Skeletal muscle tissue (tissue), 4 donors: ENCODE measurements around the gene TIPARP. TPM values are rescaled to one million over a fixed set of nuclear protein-coding genes. Genes with fewer than 3 reads are reported as not detected.
A peak's percentile ranks its signal among the peaks of the same experiment; 100 is the strongest.

Experiments
- H3K27ac ChIP-seq: one replicate; pipeline ENCODE4 v1.7.0; 2013; ENCODE audit warnings: mild to moderate bottlenecking, low read depth, low read length, inconsistent platforms
- H3K27me3 ChIP-seq, 3 donors: one replicate each; pipeline ENCODE4 v1.7.0; 2013; ENCODE audit warnings: low read length in 3 of 3; ENCODE audit not compliant: control insufficient read depth in 3 of 3, insufficient read depth in 3 of 3
- H3K36me3 ChIP-seq, 3 donors: one replicate each; pipeline ENCODE4 v1.7.0; 2013; ENCODE audit warnings: low read length in 3 of 3; ENCODE audit not compliant: control insufficient read depth in 3 of 3, insufficient read depth in 3 of 3
- H3K4me1 ChIP-seq, 3 donors: one replicate each; pipeline ENCODE4 v1.7.0; 2013; ENCODE audit warnings: low read length in 3 of 3, mild to moderate bottlenecking in 3 of 3; ENCODE audit not compliant: control insufficient read depth in 3 of 3, insufficient read depth in 3 of 3
- H3K4me3 ChIP-seq, 3 donors: one replicate each; pipeline ENCODE4 v1.7.0; 2013; ENCODE audit warnings: low read length in 3 of 3
- H3K9ac ChIP-seq, 3 donors: one replicate each; pipeline ENCODE4 v1.7.0; 2013; ENCODE audit warnings: low read length in 3 of 3, mild to moderate bottlenecking in 3 of 3, moderate library complexity in 2 of 3, low read depth in 1 of 3
- H3K9me3 ChIP-seq, 3 donors: one replicate each; pipeline ENCODE4 v1.7.0; 2013; ENCODE audit warnings: low read length in 3 of 3; ENCODE audit not compliant: control insufficient read depth in 3 of 3
- total RNA-seq: library from RNA; depleted of rRNA; stranded (reverse); fragments of >200 nt; gene quantifications from one replicate; pipeline ENCODE4 v1.2.3, GENCODE V29; 2014
- donor health status: Osteomylitis.

Gene TIPARP
- total RNA-seq, 1 donor from 2014 or later, result 15.7 TPM

- Histone ChIP-seq H3K4me1 (peaks cover 4 to 6% (median 4%) of the 10 kb centered on the region in 3 donors), H3K9ac (no peak overlapping the region), H3K36me3 (no peaks in the 10 kb centered on the region), H3K27ac (no peak overlapping the region), H3K4me3 (no peak overlapping the region), H3K9me3 (no peaks in the 10 kb centered on the region), H3K27me3 (no peaks in the 10 kb centered on the region)
These were observed 15.1 kb upstream of the TIPARP start for GRCh38 chr3:156659260-156659659.

GRCh38 chr3:156661155-156661554 is 13.2 kb upstream of the TIPARP start:
- Histone ChIP-seq H3K36me3 (no peaks in the 10 kb centered on the region), H3K4me1 (peaks cover 6 to 8% (median 7%) of the 10 kb centered on the region in 3 donors), H3K27ac (no peak overlapping the region), H3K27me3 (no peaks in the 10 kb centered on the region), H3K9me3 (no peaks in the 10 kb centered on the region), H3K9ac (no peak overlapping the region), H3K4me3 (no peak overlapping the region)

- Histone ChIP-seq H3K27ac (no peak overlapping the region), H3K4me3 (no peak overlapping the region), H3K4me1 (peaks cover 1 to 7% (median 5%) of the 10 kb centered on the region in 3 donors), H3K36me3 (no peaks in the 10 kb centered on the region), H3K27me3 (no peaks in the 10 kb centered on the region), H3K9ac (no peak overlapping the region), H3K9me3 (no peaks in the 10 kb centered on the region)
These were observed 10.2 kb upstream of the TIPARP start for GRCh38 chr3:156664011-156664830.

GRCh38 chr3:156664831-156665178 is 9.6 kb upstream of the TIPARP start:
- no peaks in the 10 kb centered on the region for H3K27me3 ChIP-seq
- H3K36me3 ChIP-seq, result no peaks in the 10 kb centered on the region
- H3K4me3 ChIP-seq, result no peak overlapping the region
- no peak overlapping the region for H3K9ac ChIP-seq
- H3K27ac ChIP-seq, result no peak overlapping the region
- peaks cover 0 to 5% (median 4%) of the 10 kb centered on the region in 3 donors for H3K4me1 ChIP-seq
- H3K9me3 ChIP-seq, result no peaks in the 10 kb centered on the region

GRCh38 chr3:156665291-156665690 is 9.1 kb upstream of the TIPARP start:
- H3K4me1 ChIP-seq, result peaks cover 0 to 5% (median 4%) of the 10 kb centered on the region in 3 donors
- H3K9me3 ChIP-seq, result no peaks in the 10 kb centered on the region
- H3K27me3 ChIP-seq, result no peaks in the 10 kb centered on the region
- no peaks in the 10 kb centered on the region for H3K36me3 ChIP-seq
- H3K27ac ChIP-seq, result no peak overlapping the region
- H3K4me3 ChIP-seq, result no peak overlapping the region
- H3K9ac ChIP-seq, result no peak overlapping the region

- H3K4me1 ChIP-seq, result peaks cover 0 to 5% (median 4%) of the 10 kb centered on the region in 3 donors
- H3K27me3 ChIP-seq, result no peaks in the 10 kb centered on the region
- no peak overlapping the region for H3K4me3 ChIP-seq
- H3K36me3 ChIP-seq, result no peaks in the 10 kb centered on the region
- no peak overlapping the region for H3K27ac ChIP-seq
- H3K9me3 ChIP-seq, result no peaks in the 10 kb centered on the region
- H3K9ac ChIP-seq, result no peak overlapping the region
These were observed 8.3 kb upstream of the TIPARP start for GRCh38 chr3:156666073-156666472.

GRCh38 chr3:156668073-156668763 is 6.2 kb upstream of the TIPARP start:
- no peaks in the 10 kb centered on the region for H3K27me3 ChIP-seq
- no peak overlapping the region for H3K9ac ChIP-seq
- H3K27ac ChIP-seq, result no peak overlapping the region
- H3K4me1 ChIP-seq, result peaks cover 0 to 5% (median 4%) of the 10 kb centered on the region in 3 donors
- no peaks in the 10 kb centered on the region for H3K9me3 ChIP-seq
- no peaks in the 10 kb centered on the region for H3K36me3 ChIP-seq
- no peak overlapping the region for H3K4me3 ChIP-seq

GRCh38 chr3:156670077-156670476 is 4.3 kb upstream of the TIPARP start:
- no peaks in the 10 kb centered on the region for H3K36me3 ChIP-seq
- no peak overlapping the region for H3K4me3 ChIP-seq
- H3K4me1 ChIP-seq, result peaks cover 3 to 9% (median 6%) of the 10 kb centered on the region in 3 donors
- H3K27me3 ChIP-seq, result no peaks in the 10 kb centered on the region
- H3K9me3 ChIP-seq, result no peaks in the 10 kb centered on the region
- H3K27ac ChIP-seq, result no peak overlapping the region
- no peak overlapping the region for H3K9ac ChIP-seq

GRCh38 chr3:156670652-156671051 is 3.7 kb upstream of the TIPARP start:
- no peaks in the 10 kb centered on the region for H3K9me3 ChIP-seq
- no peaks in the 10 kb centered on the region for H3K36me3 ChIP-seq
- H3K4me3 ChIP-seq, result no peak overlapping the region
- no peaks in the 10 kb centered on the region for H3K27me3 ChIP-seq
- H3K4me1 ChIP-seq, result peaks cover 3 to 7% (median 6%) of the 10 kb centered on the region in 3 donors
- H3K9ac ChIP-seq, result no peak overlapping the region
- H3K27ac ChIP-seq, result no peak overlapping the region

- H3K9me3 ChIP-seq, result no peaks in the 10 kb centered on the region
- H3K4me3 ChIP-seq, result peak overlapping the region; percentile 76 to 92 (median 85)
- peaks cover 0 to 8% (median 6%) of the 10 kb centered on the region in 3 donors for H3K36me3 ChIP-seq
- H3K9ac ChIP-seq, result peak overlapping the region; percentile 69 to 93 (median 79)
- H3K27ac ChIP-seq, result peak overlapping the region; percentile 92
- H3K27me3 ChIP-seq, result no peaks in the 10 kb centered on the region
- peaks cover 16 to 29% (median 20%) of the 10 kb centered on the region in 3 donors for H3K4me1 ChIP-seq
These were observed 701 bp upstream of the TIPARP start for GRCh38 chr3:156673732-156674045.
